GM12875 (cell line): Measurements from ENCODE around the gene BHMT2.

ENCODE experiments used
- H3K4me3 ChIP-seq: one replicate; pipeline ENCODE4 v1.5.1; 2011; ENCODE audit warnings: low read depth, low read length, control low read depth
- CTCF ChIP-seq: IDR thresholded peaks from 2 replicates; pipeline ENCODE4 v1.5.1; 2011; ENCODE audit warnings: low read depth, mild to moderate bottlenecking, control low read depth, inconsistent platforms, low read length, moderate library complexity, borderline replicate concordance; ENCODE audit not compliant: insufficient read depth

The BHMT2 gene

GRCh38 chr5:79080804-79081203 lies 11.2 kb downstream of the BHMT2 start:
- no peak overlapping the region for H3K4me3 ChIP-seq
- TF ChIP-seq CTCF = no peak

- no peak overlapping the region for H3K4me3 ChIP-seq
- no peak for TF ChIP-seq CTCF
Measured at GRCh38 chr5:79081779-79082178, 12.2 kb downstream of the BHMT2 start.

- no peak overlapping the region for H3K4me3 ChIP-seq
- TF ChIP-seq CTCF = no peak
Measured at GRCh38 chr5:79086116-79086515, 16.5 kb downstream of the BHMT2 start.

- H3K4me3 ChIP-seq = no peak overlapping the region
- no peak for TF ChIP-seq CTCF
Measured at GRCh38 chr5:79088507-79088906, 18.9 kb downstream of the BHMT2 start.

- TF ChIP-seq CTCF = no peak
- no peak overlapping the region for H3K4me3 ChIP-seq
Measured at GRCh38 chr5:79091064-79091463, 21.5 kb downstream of the BHMT2 start.

- H3K4me3 ChIP-seq = no peak overlapping the region
Measured at GRCh38 chr5:79093762-79094161, 24.2 kb downstream of the BHMT2 start.

GRCh38 chr5:79105868-79106267 lies 36.3 kb downstream of the BHMT2 start:
- no peak overlapping the region for H3K4me3 ChIP-seq
- no peak for TF ChIP-seq CTCF

More at GRCh38 chr5:79093762-79094161, 24.2 kb downstream of the BHMT2 start:
- no peak for TF ChIP-seq CTCF
